KMS-11 (cell line): Measurements from ENCODE around the gene SFXN3.

Experiments used
- H2AFZ ChIP-seq: fragments of 200-600 bp; sonication (generic); 2 replicates; pipeline ENCODE4 v1.6.1; 2016; ENCODE audit warnings: antibody characterized with exemption, mixed run types, low read depth
- H3K27ac ChIP-seq: fragments of 200-600 bp; sonication (generic); 2 replicates; pipeline ENCODE4 v1.6.1; 2016; ENCODE audit warnings: mild to moderate bottlenecking, mixed run types
- H3K27me3 ChIP-seq: fragments of 200-600 bp; sonication (generic); 2 replicates; pipeline ENCODE4 v1.6.1; 2017; ENCODE audit warnings: mild to moderate bottlenecking, low read depth, mixed run types, moderate library complexity; ENCODE audit not compliant: insufficient read depth
- H3K36me3 ChIP-seq: fragments of 200-600 bp; sonication (generic); 2 replicates; pipeline ENCODE4 v1.6.1; 2017; ENCODE audit warnings: mild to moderate bottlenecking, mixed run types; ENCODE audit not compliant: insufficient read depth
- H3K4me1 ChIP-seq: fragments of 200-600 bp; sonication (generic); 2 replicates; pipeline ENCODE4 v1.6.1; 2016; ENCODE audit warnings: mild to moderate bottlenecking, low read depth, mixed run types; ENCODE audit not compliant: poor library complexity, severe bottlenecking
- H3K4me2 ChIP-seq: fragments of 200-600 bp; sonication (generic); 2 replicates; pipeline ENCODE4 v1.7.0; 2016; ENCODE audit warnings: mild to moderate bottlenecking, mixed run types
- H3K4me3 ChIP-seq: fragments of 200-600 bp; sonication (generic); IDR thresholded peaks from 2 replicates; pipeline ENCODE4 v1.6.1; 2017; ENCODE audit warnings: low read depth, low read length, mixed read lengths; ENCODE audit not compliant: insufficient read depth
- H3K79me2 ChIP-seq: fragments of 200-600 bp; sonication (generic); 2 replicates; pipeline ENCODE4 v1.6.1; 2016; ENCODE audit warnings: low read depth, mixed run types; ENCODE audit not compliant: insufficient read depth
- H3K9ac ChIP-seq: fragments of 200-600 bp; sonication (generic); 2 replicates; pipeline ENCODE4 v1.6.1; 2016; ENCODE audit warnings: mild to moderate bottlenecking, mixed run types
- H4K20me1 ChIP-seq: fragments of 200-600 bp; sonication (generic); 2 replicates; pipeline ENCODE4 v1.6.1; 2016; ENCODE audit warnings: mild to moderate bottlenecking, mixed run types; ENCODE audit not compliant: insufficient read depth
- TF ChIP-seq, protein P1 (sequence below): fragments of 200-600 bp; sonication (generic); conservative IDR thresholded peaks from 2 replicates; pipeline ENCODE4 v1.6.1; 2017; ENCODE audit warnings: low read depth, mild to moderate bottlenecking, antibody characterized with exemption, low read length, moderate library complexity, mixed read lengths

The SFXN3 gene

DNA sequence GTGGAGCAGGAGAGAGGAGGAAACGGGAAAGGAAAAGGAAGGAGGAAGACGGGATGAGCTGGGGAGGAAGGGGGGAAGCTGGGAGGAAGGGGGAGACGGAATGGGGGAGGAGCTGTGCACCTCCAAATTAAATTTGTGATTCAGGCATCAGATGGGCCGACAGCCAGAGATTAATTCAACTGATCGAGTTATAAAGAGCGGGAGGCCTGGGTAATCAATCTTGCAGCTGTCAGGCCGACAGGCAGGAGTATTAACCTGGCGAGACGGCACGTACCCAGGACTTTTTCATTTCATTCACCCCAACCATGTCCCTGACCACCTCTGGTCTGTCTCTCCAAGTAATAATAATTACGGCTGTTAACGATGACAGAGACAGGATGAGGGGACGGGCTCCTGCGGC is 56.9 kb downstream of the SFXN3 start:
- Histone ChIP-seq H3K27ac (no peak overlapping the region), H3K4me3 (no peak overlapping the region), H3K9ac (no peak overlapping the region), H3K4me1 (no peaks in the 10 kb centered on the region), H3K79me2 (no peaks in the 10 kb centered on the region), H4K20me1 (no peaks in the 10 kb centered on the region), H2AFZ (no peak overlapping the region), H3K4me2 (no peak overlapping the region), H3K27me3 (peaks cover 91% of the 10 kb centered on the region), H3K36me3 (no peaks in the 10 kb centered on the region)
- TF ChIP-seq, protein P1, sequence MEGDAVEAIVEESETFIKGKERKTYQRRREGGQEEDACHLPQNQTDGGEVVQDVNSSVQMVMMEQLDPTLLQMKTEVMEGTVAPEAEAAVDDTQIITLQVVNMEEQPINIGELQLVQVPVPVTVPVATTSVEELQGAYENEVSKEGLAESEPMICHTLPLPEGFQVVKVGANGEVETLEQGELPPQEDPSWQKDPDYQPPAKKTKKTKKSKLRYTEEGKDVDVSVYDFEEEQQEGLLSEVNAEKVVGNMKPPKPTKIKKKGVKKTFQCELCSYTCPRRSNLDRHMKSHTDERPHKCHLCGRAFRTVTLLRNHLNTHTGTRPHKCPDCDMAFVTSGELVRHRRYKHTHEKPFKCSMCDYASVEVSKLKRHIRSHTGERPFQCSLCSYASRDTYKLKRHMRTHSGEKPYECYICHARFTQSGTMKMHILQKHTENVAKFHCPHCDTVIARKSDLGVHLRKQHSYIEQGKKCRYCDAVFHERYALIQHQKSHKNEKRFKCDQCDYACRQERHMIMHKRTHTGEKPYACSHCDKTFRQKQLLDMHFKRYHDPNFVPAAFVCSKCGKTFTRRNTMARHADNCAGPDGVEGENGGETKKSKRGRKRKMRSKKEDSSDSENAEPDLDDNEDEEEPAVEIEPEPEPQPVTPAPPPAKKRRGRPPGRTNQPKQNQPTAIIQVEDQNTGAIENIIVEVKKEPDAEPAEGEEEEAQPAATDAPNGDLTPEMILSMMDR = no peak

DNA sequence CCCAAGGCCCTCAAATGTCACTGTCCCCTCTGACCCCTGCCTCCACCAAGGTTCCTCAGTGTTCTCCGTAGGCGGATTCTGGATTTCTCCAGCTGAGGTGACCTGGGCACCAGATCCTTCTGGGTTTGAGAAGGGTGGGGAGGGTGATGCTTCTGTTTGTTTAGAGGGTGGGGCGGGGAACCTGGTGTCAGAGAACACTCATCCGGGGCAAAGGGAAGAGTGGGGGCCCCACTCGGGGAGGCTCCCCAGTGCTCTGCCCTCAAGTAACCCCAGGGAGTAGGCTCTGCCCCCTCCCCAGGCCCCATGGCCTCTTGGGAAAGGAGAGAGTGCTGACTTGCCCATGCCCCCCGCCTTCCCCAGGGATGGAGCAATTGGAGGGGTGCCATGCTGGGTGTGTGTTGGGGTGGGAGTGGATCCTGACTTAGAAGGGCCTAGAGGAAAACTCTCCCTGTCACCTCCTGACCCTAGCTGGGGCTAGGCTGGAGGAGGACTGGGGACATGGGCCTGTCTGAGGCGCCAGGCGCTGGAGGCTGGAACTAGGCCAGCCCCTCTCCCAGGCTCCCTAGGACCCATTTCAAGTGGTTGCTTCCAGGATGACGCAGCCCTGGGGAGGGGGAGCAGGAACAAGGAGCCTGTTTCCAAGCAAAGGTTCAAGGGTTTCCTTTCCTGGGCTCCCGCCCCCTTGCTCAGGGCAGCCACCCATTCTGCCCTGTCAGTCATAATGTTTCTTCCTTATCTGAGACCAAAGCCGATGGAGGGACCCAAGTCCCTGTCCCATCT is 58.7 kb downstream of the SFXN3 start:
- no peaks in the 10 kb centered on the region for H3K4me1 ChIP-seq
- H3K9ac ChIP-seq = no peak overlapping the region
- no peak overlapping the region for H3K4me2 ChIP-seq
- no peaks in the 10 kb centered on the region for H4K20me1 ChIP-seq
- no peak overlapping the region for H3K27ac ChIP-seq
- no peaks in the 10 kb centered on the region for H3K36me3 ChIP-seq
- peaks cover 84% of the 10 kb centered on the region for H3K27me3 ChIP-seq
- H2AFZ ChIP-seq = no peak overlapping the region
- H3K79me2 ChIP-seq = no peaks in the 10 kb centered on the region
- H3K4me3 ChIP-seq = no peak overlapping the region
- TF ChIP-seq, protein P1 = no peak

DNA sequence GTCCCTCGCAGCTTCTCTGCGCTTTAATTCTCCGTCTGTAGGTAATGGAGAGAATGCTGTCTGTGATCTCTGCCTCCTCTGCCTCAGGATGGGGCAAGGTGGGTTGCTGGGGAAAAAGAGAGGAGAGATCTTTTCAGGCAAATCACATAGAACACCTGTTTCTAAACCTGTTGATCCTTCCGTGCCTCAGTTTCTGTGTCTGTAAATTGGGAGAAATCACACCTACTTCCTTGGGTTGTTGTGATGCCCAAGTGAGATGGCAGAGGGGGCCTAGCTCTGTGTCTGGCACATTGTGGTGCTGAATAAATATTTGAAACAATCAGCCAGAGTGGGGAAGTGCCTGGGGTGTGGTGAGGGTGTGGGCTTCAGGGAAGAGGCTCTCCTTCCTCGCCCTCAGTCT is 59.6 kb downstream of the SFXN3 start:
- Histone ChIP-seq H3K36me3 (no peaks in the 10 kb centered on the region), H3K4me3 (no peak overlapping the region), H4K20me1 (no peaks in the 10 kb centered on the region), H3K79me2 (no peaks in the 10 kb centered on the region), H2AFZ (no peak overlapping the region), H3K4me1 (peaks cover 3% of the 10 kb centered on the region), H3K27me3 (peaks cover 76% of the 10 kb centered on the region), H3K9ac (no peak overlapping the region), H3K4me2 (no peak overlapping the region), H3K27ac (no peak overlapping the region)
- TF ChIP-seq, protein P1 = no peak
